Iris pigment epithelial cell (primary cell): ENCODE measurements around the gene FAM151B.

Experiments used
- DNase-seq: peaks from one replicate; pipeline ENCODE4 v3.0.0-alpha.2; 2011; ENCODE audit warnings: low read depth

FAM151B gene

DNA sequence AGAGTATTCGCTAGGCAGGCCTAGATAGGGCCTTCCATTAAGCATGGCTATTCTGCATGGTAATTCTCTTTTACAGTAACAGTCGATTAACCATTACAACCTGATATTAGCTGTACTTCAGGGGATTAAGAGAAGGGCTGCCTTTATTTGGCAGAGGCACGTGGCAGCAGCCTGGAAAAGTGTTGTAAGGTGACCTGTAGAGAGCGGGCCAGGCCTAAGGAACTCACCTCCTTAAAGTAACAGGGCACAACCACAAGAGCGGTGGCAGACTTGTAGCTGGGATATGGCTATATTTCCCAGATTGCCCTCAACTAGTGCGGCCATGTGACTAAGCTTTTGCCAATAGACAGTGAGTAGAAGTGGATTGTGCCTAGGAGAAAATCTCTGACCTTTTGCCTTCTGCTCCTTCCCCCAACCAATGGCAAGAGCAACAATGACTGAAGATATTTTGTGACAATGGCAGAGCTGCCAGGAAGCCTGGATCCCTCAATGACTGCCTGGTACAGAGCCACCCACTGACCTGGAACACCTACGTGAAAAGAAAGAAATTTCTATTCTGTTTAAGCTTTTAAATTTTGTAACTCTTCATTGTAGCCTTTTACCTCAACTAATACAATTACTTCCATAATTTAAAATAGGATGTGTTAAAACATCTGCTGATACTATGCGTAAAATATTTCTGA is 101.1 kb downstream of the FAM151B start:
- DNase-seq: no peak

DNA sequence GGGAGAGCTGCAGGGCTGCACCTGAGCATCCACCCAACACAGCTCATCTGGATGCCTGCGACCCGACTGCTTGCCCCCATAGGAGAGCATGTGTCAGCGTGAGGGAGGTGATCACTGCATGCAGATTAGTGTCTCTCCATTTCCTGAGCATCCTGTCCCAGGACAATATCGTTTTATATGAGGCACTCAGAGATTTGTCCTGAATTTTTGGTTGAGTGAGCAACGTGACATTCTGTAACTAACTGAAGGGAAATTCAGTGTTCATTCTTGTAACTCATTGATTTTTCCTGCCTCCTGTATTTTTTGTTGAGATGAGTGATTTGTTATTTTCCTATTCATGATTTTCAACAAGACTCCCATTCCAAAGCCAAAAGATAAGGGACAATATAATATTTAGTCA is 102.9 kb downstream of the FAM151B start:
- DNase-seq: no peak

DNA sequence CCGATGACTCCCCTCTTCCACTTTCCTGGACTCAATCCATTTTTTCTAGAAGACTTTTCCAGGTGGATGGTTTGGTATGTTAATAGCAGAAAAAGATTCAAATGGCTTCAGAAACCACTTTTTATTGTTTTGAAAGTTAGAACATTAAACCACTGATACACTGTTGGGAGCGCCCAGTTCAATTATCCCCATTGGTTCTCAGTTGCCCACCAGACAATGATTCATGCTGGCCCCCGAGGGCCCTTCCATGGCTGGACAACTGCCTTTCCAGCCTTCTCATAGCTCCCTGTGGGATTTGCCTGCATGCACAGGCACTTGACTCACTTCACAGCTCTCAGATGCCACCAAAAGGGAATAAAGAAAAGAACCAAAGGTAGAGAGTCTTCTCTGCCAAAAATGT is 103.5 kb downstream of the FAM151B start:
- no peak for DNase-seq

DNA sequence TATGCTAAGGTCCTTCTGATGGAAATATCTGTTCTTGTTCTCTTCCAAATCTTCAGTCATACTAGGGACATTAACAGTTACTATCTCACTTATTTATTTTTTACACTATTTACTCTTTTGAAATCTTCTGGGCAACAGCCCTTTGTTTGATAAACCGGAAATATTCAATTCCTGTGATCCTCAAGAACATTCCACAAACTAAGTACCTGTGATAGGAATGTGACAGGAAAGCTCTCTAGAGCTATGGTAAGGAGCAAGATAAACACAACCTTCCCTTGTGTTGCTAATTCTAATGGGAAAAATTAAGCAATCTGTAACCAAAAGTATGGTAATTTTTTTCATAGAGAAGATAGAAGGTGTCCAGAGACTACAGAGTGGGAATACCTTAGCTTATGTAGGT is 104.2 kb downstream of the FAM151B start:
- no peak for DNase-seq
